Trophoblast cell (in vitro differentiated cells and primary cell): ENCODE results near the gene RESF1.

Source experiments
- DNase-seq, 2 donors: peaks; one replicate each; pipeline ENCODE4 v3.0.0-alpha.2; 2016
- H2AFZ ChIP-seq: 2 replicates; pipeline ENCODE4 v1.6.1; 2013; ENCODE audit warnings: low read length, moderate library complexity, mild to moderate bottlenecking; ENCODE audit not compliant: insufficient read depth, poor library complexity
- H2AK5ac ChIP-seq: 2 replicates; pipeline ENCODE4 v1.6.1; 2013; ENCODE audit warnings: mild to moderate bottlenecking, low read length
- H2BK120ac ChIP-seq: 2 replicates; pipeline ENCODE4 v1.6.1; 2013; ENCODE audit warnings: low read length, mild to moderate bottlenecking, moderate library complexity; ENCODE audit not compliant: insufficient read depth, poor library complexity
- H2BK12ac ChIP-seq: 2 replicates; pipeline ENCODE4 v1.6.1; 2013; ENCODE audit warnings: mild to moderate bottlenecking, low read length, moderate library complexity
- H2BK5ac ChIP-seq: 2 replicates; pipeline ENCODE4 v1.6.1; 2013; ENCODE audit warnings: low read length, low read depth, moderate library complexity, mild to moderate bottlenecking; ENCODE audit not compliant: poor library complexity
- H3K14ac ChIP-seq: 2 replicates; pipeline ENCODE4 v1.6.1; 2013; ENCODE audit warnings: mild to moderate bottlenecking, low read length
- H3K18ac ChIP-seq: 2 replicates; pipeline ENCODE4 v1.6.1; 2013; ENCODE audit warnings: mild to moderate bottlenecking, low read length
- H3K23ac ChIP-seq: 2 replicates; pipeline ENCODE4 v1.6.1; 2013; ENCODE audit warnings: low read length
- H3K27ac ChIP-seq: 2 replicates; pipeline ENCODE4 v1.5.1; 2013; ENCODE audit warnings: low read depth, mild to moderate bottlenecking, inconsistent platforms, low read length, moderate library complexity
- H3K27me3 ChIP-seq: 2 replicates; pipeline ENCODE4 v1.6.1; 2013; ENCODE audit warnings: inconsistent platforms, mild to moderate bottlenecking, low read length, moderate library complexity; ENCODE audit not compliant: insufficient read depth
- H3K36me3 ChIP-seq, 2 experiments: 1 replicate in 1 of 2; 2 replicates in 1 of 2; pipeline ENCODE4 v1.6.1; 2013; ENCODE audit warnings: low read length in 2 of 2, mild to moderate bottlenecking in 2 of 2, moderate library complexity in 1 of 2; ENCODE audit not compliant: insufficient read depth in 2 of 2, control insufficient read depth in 1 of 2
- H3K4ac ChIP-seq: 2 replicates; pipeline ENCODE4 v1.6.1; 2013; ENCODE audit warnings: low read depth, mild to moderate bottlenecking, low read length, moderate library complexity
- H3K4me1 ChIP-seq, 2 experiments: 1 replicate in 1 of 2; 2 replicates in 1 of 2; pipeline ENCODE4 v1.6.1; 2013; ENCODE audit warnings: low read length in 2 of 2, mild to moderate bottlenecking in 2 of 2, moderate library complexity in 1 of 2; ENCODE audit not compliant: insufficient read depth in 2 of 2, control insufficient read depth in 1 of 2
- H3K4me2 ChIP-seq: 2 replicates; pipeline ENCODE4 v1.6.1; 2013; ENCODE audit warnings: inconsistent platforms, mild to moderate bottlenecking, low read length, moderate library complexity
- H3K4me3 ChIP-seq: 2 replicates; pipeline ENCODE4 v1.5.1; 2013; ENCODE audit warnings: mild to moderate bottlenecking, low read depth, low read length, inconsistent platforms
- H3K79me1 ChIP-seq: one replicate; pipeline ENCODE4 v1.6.1; 2013; ENCODE audit warnings: low read length
- H3K79me2 ChIP-seq: 2 replicates; pipeline ENCODE4 v1.6.1; 2013; ENCODE audit warnings: low read length, mild to moderate bottlenecking; ENCODE audit not compliant: control insufficient read depth, insufficient read depth, poor library complexity
- H3K9ac ChIP-seq: 2 replicates; pipeline ENCODE4 v1.6.1; 2013; ENCODE audit warnings: mild to moderate bottlenecking, low read length
- H3K9me3 ChIP-seq: 2 replicates; pipeline ENCODE4 v1.6.1; 2013; ENCODE audit warnings: low read depth, mild to moderate bottlenecking, control low read depth, inconsistent platforms, low read length; ENCODE audit not compliant: insufficient read depth
- H4K12ac ChIP-seq: 2 replicates; pipeline ENCODE4 v1.6.1; 2013; ENCODE audit warnings: low read depth, mild to moderate bottlenecking, low read length, moderate library complexity
- H4K8ac ChIP-seq: 2 replicates; pipeline ENCODE4 v1.6.1; 2013; ENCODE audit warnings: low read depth, mild to moderate bottlenecking, low read length, moderate library complexity
- H4K91ac ChIP-seq: one replicate; pipeline ENCODE4 v1.6.1; 2013; ENCODE audit warnings: low read depth, mild to moderate bottlenecking, low read length, moderate library complexity
- WGBS: extraction: QIAGEN DNeasy Blood & Tissue Kit; methylation state at CpG from one replicate; pipeline ENCODE4 v1.1.7; 2013; ENCODE audit warnings: missing lambda C conversion rate; ENCODE audit not compliant: insufficient read length, insufficient coverage; ENCODE audit errors: extremely low coverage; 5-methylcytosine and 5-hydroxymethylcytosine counted together

Gene RESF1

GRCh38 chr12:31950088-31950487 lies 9.1 kb upstream of the RESF1 start:
- H2BK5ac ChIP-seq: peak overlapping the region; percentile 49
- peaks cover 12% of the 10 kb centered on the region for H3K79me1 ChIP-seq
- no peak overlapping the region for H4K8ac ChIP-seq
- H3K4ac ChIP-seq: no peak overlapping the region
- no peak overlapping the region for H4K12ac ChIP-seq
- H3K18ac ChIP-seq: no peak overlapping the region
- no peak for DNase-seq
- H4K91ac ChIP-seq: peak overlapping the region; percentile 28
- H2AFZ ChIP-seq: no peak overlapping the region
- no peak overlapping the region for H3K4me3 ChIP-seq
- no peaks in the 10 kb centered on the region for H3K79me2 ChIP-seq
- H3K14ac ChIP-seq: no peak overlapping the region
- peaks cover 3 to 9% of the 10 kb centered on the region in 2 experiments for H3K4me1 ChIP-seq
- peaks cover 0 to 3% of the 10 kb centered on the region in 2 experiments for H3K36me3 ChIP-seq
- WGBS: no CpG with 5 or more reads among the region's 4 CpGs
- no peak overlapping the region for H3K9ac ChIP-seq
- no peak overlapping the region for H2BK120ac ChIP-seq
- no peak overlapping the region for H2AK5ac ChIP-seq
- H3K27ac ChIP-seq: no peak overlapping the region
- H3K9me3 ChIP-seq: peaks cover 2% of the 10 kb centered on the region
- H3K4me2 ChIP-seq: no peak overlapping the region
- no peak overlapping the region for H3K23ac ChIP-seq
- H2BK12ac ChIP-seq: no peak overlapping the region
- H3K27me3 ChIP-seq: no peaks in the 10 kb centered on the region

GRCh38 chr12:31950492-31950891 lies 8.7 kb upstream of the RESF1 start:
- DNase-seq: no peak

GRCh38 chr12:31951008-31951407 lies 8.2 kb upstream of the RESF1 start:
- Histone ChIP-seq H3K4me2 (no peak overlapping the region), H4K12ac (no peak overlapping the region), H3K36me3 (peaks cover 0 to 3% of the 10 kb centered on the region in 2 experiments), H2AFZ (no peak overlapping the region), H2AK5ac (no peak overlapping the region), H3K4me1 (peaks cover 3 to 9% of the 10 kb centered on the region in 2 experiments), H3K4ac (no peak overlapping the region), H2BK5ac (no peak overlapping the region), H2BK120ac (no peak overlapping the region), H3K79me1 (peaks cover 12% of the 10 kb centered on the region), H3K9me3 (peaks cover 2% of the 10 kb centered on the region), H3K18ac (no peak overlapping the region), H3K27me3 (no peaks in the 10 kb centered on the region), H3K14ac (no peak overlapping the region), H2BK12ac (no peak overlapping the region), H3K9ac (no peak overlapping the region), H3K27ac (no peak overlapping the region), H3K4me3 (no peak overlapping the region), H3K23ac (no peak overlapping the region), H4K8ac (no peak overlapping the region), H4K91ac (no peak overlapping the region), H3K79me2 (no peaks in the 10 kb centered on the region)
- WGBS: no CpG with 5 or more reads among the region's 4 CpGs
- no peak for DNase-seq

More at GRCh38 chr12:31950492-31950891, 8.7 kb upstream of the RESF1 start:
- no peak overlapping the region for H3K4ac ChIP-seq
- H3K36me3 ChIP-seq: peaks cover 0 to 3% of the 10 kb centered on the region in 2 experiments
- H3K27ac ChIP-seq: no peak overlapping the region
- no peak overlapping the region for H4K12ac ChIP-seq
- no peak overlapping the region for H3K9ac ChIP-seq
- no peaks in the 10 kb centered on the region for H3K79me2 ChIP-seq
- H3K4me1 ChIP-seq: peaks cover 3 to 9% of the 10 kb centered on the region in 2 experiments
- no peak overlapping the region for H3K14ac ChIP-seq
- H3K27me3 ChIP-seq: no peaks in the 10 kb centered on the region
- H3K23ac ChIP-seq: no peak overlapping the region
- H2AK5ac ChIP-seq: no peak overlapping the region
- no peak overlapping the region for H4K8ac ChIP-seq
- H3K4me2 ChIP-seq: no peak overlapping the region
- H3K18ac ChIP-seq: no peak overlapping the region
- peaks cover 12% of the 10 kb centered on the region for H3K79me1 ChIP-seq
- no peak overlapping the region for H4K91ac ChIP-seq
- H2BK120ac ChIP-seq: no peak overlapping the region
- H3K4me3 ChIP-seq: no peak overlapping the region
- no peak overlapping the region for H2BK12ac ChIP-seq
- peaks cover 2% of the 10 kb centered on the region for H3K9me3 ChIP-seq
- no peak overlapping the region for H2AFZ ChIP-seq
- no peak overlapping the region for H2BK5ac ChIP-seq

- Histone ChIP-seq H3K14ac (peak overlapping the region; percentile 56), H3K23ac (no peak overlapping the region), H4K91ac (peak overlapping the region; percentile 47), H3K79me2 (no peaks in the 10 kb centered on the region), H4K12ac (no peak overlapping the region), H3K4ac (no peak overlapping the region), H2AFZ (no peak overlapping the region), H3K36me3 (peaks cover 0 to 3% of the 10 kb centered on the region in 2 experiments), H4K8ac (peak overlapping the region; percentile 28), H2BK5ac (peak overlapping the region; percentile 63), H3K79me1 (peaks cover 12% of the 10 kb centered on the region), H2BK120ac (peak overlapping the region; percentile 51), H3K27ac (no peak overlapping the region), H3K4me1 (peaks cover 3 to 9% of the 10 kb centered on the region in 2 experiments), H3K18ac (no peak overlapping the region), H3K27me3 (no peaks in the 10 kb centered on the region), H2AK5ac (no peak overlapping the region), H2BK12ac (peak overlapping the region; percentile 80), H3K9ac (no peak overlapping the region), H3K4me2 (no peak overlapping the region), H3K4me3 (no peak overlapping the region), H3K9me3 (peaks cover 2% of the 10 kb centered on the region)
- no peak for DNase-seq
- WGBS: no CpG with 5 or more reads among the region's 2 CpGs
These were observed 7.3 kb upstream of the RESF1 start for GRCh38 chr12:31951939-31952338.
